ENCODE data around the gene WDR4.

The WDR4 gene

GRCh38 chr21:42861311-42861847 is 18.0 kb downstream of the WDR4 start:
- no peak for TF ChIP-seq CTCF (IDR thresholded peaks at IDR 0.05; ENCODE audit: insufficient read depth, low read length, missing control alignments)
- ChIA-PET POLR2A (interaction anchor here (0.7 kb wide), 1 partner anchor 935 kb away, joined by 3 read pairs; no protein-coding TSS in a partner anchor), CTCF (no interaction called here)
- no peak for DNase-seq (ENCODE audit: low read depth, low spot score)
- no peak overlapping the region for H3K4me3 ChIP-seq (ENCODE audit: low read depth, low read length)

GRCh38 chr21:42860345-42860744 is 19.0 kb downstream of the WDR4 start:
- DNase-seq (ENCODE audit: low read depth, low spot score): no peak
- ChIA-PET POLR2A (no interaction called here), CTCF (no interaction called here)

GRCh38 chr21:42859891-42860230 is 19.5 kb downstream of the WDR4 start:
- no peak overlapping the region for H3K4me3 ChIP-seq (ENCODE audit: low read depth, low read length)
- DNase-seq (ENCODE audit: low read depth, low spot score): no peak
- ChIA-PET POLR2A (no interaction called here), CTCF (no interaction called here)
- no peak for TF ChIP-seq CTCF (IDR thresholded peaks at IDR 0.05; ENCODE audit: insufficient read depth, low read length, missing control alignments)

More at GRCh38 chr21:42860345-42860744, 19.0 kb downstream of the WDR4 start:
- H3K4me3 ChIP-seq (ENCODE audit: low read depth, low read length): no peak overlapping the region
- TF ChIP-seq CTCF (IDR thresholded peaks at IDR 0.05; ENCODE audit: insufficient read depth, low read length, missing control alignments): no peak

GRCh38 chr21:42858957-42859890 is 20.1 kb downstream of the WDR4 start:
- POLR2A ChIA-PET: no interaction called here
- CTCF ChIA-PET: no interaction called here
- no peak for DNase-seq (ENCODE audit: low read depth, low spot score)
- TF ChIP-seq CTCF (IDR thresholded peaks at IDR 0.05; ENCODE audit: insufficient read depth, low read length, missing control alignments): no peak
- H3K4me3 ChIP-seq (ENCODE audit: low read depth, low read length): no peak overlapping the region

- ChIA-PET POLR2A (no interaction called here), CTCF (no interaction called here)
- no peak for DNase-seq (ENCODE audit: low read depth, low spot score)
- no peak overlapping the region for H3K4me3 ChIP-seq (ENCODE audit: low read depth, low read length)
- TF ChIP-seq CTCF (IDR thresholded peaks at IDR 0.05; ENCODE audit: insufficient read depth, low read length, missing control alignments): no peak
Measured at GRCh38 chr21:42858185-42858847, 21.0 kb downstream of the WDR4 start.

GRCh38 chr21:42857216-42857615 is 22.1 kb downstream of the WDR4 start:
- CTCF ChIA-PET: no interaction called here
- no peak for DNase-seq (ENCODE audit: low read depth, low spot score)
- POLR2A ChIA-PET: no interaction called here

More at GRCh38 chr21:42857216-42857615, 22.1 kb downstream of the WDR4 start:
- no peak for TF ChIP-seq CTCF (IDR thresholded peaks at IDR 0.05; ENCODE audit: insufficient read depth, low read length, missing control alignments)
- no peak overlapping the region for H3K4me3 ChIP-seq (ENCODE audit: low read depth, low read length)

Data from AG04449 (cell line).